IMR-90 (cell line): ENCODE data around the gene COX4I1. TPM values are rescaled to one million over a fixed set of nuclear protein-coding genes. Genes with fewer than 3 reads are reported as not detected.

Experiments used
- ATAC-seq: fragments of 200-7000 bp; cut with Tn5 transposase; 2 replicates; pipeline ENCODE4 v1.9.1; 2020; ENCODE audit warnings: low read depth, mild to moderate bottlenecking, moderate library complexity
- BruUV-seq: library from RNA; stranded (reverse); fragments of 400-500 nt; replicated peaks from 2 replicates; lab custom pipeline; 2021; lab: Mats Ljungman, UMichigan
- CTCF ChIA-PET: fragments of 300-600 bp; formaldehyde crosslinking; extraction: SDS; loops from one replicate; lab custom pipeline; 2021; ENCODE audit warnings: antibody characterized with exemption; lab: Yijun Ruan, JAX
- POLR2A ChIA-PET: fragments of 300-600 bp; sonication (Branson Sonifier 250); formaldehyde crosslinking; loops from one replicate; lab custom pipeline; 2022; ENCODE audit warnings: antibody characterized with exemption; ENCODE audit not compliant: unreplicated experiment; lab: Charles Lee
- DNase-seq: peaks from one replicate; pipeline ENCODE4 v3.0.0; 2013
- H2AFZ ChIP-seq: replicated peaks from 2 replicates; pipeline ENCODE3; 2013; ENCODE audit warnings: low read length, mild to moderate bottlenecking; ENCODE audit not compliant: poor library complexity
- H2AK5ac ChIP-seq: 2 replicates; pipeline ENCODE4 v1.6.1; 2013; ENCODE audit warnings: low read depth, low read length, inconsistent platforms
- H2AK9ac ChIP-seq: replicated peaks from 2 replicates; pipeline ENCODE3; 2013; ENCODE audit warnings: mild to moderate bottlenecking, low read depth, low read length, moderate library complexity; ENCODE audit not compliant: poor library complexity
- H2BK120ac ChIP-seq: 2 replicates; pipeline ENCODE4 v1.6.1; 2013; ENCODE audit warnings: low read depth, low read length, inconsistent platforms
- H2BK15ac ChIP-seq: 3 replicates; pipeline ENCODE4 v1.6.1; 2013; ENCODE audit warnings: low read depth, low read length, inconsistent platforms
- H2BK20ac ChIP-seq: 2 replicates; pipeline ENCODE4 v1.6.1; 2013; ENCODE audit warnings: low read depth, mild to moderate bottlenecking, inconsistent platforms, low read length, moderate library complexity
- H2BK5ac ChIP-seq: 2 replicates; pipeline ENCODE4 v1.6.1; 2013; ENCODE audit warnings: mild to moderate bottlenecking, low read depth, low read length, inconsistent platforms; ENCODE audit not compliant: poor library complexity, severe bottlenecking
- H3K14ac ChIP-seq: replicated peaks from 2 replicates; pipeline ENCODE4 v1.6.1; 2013; ENCODE audit warnings: low read depth, low read length, inconsistent platforms
- H3K18ac ChIP-seq: 2 replicates; pipeline ENCODE4 v1.6.1; 2013; ENCODE audit warnings: low read depth, low read length, control low read depth
- H3K23ac ChIP-seq: 2 replicates; pipeline ENCODE4 v1.6.1; 2013; ENCODE audit warnings: low read depth, low read length, inconsistent platforms
- H3K27ac ChIP-seq: 2 replicates; pipeline ENCODE4 v1.5.1; 2013; ENCODE audit warnings: mild to moderate bottlenecking, control low read depth, low read length; ENCODE audit not compliant: insufficient read depth
- H3K27me3 ChIP-seq: 2 replicates; pipeline ENCODE4 v1.6.1; 2013; ENCODE audit warnings: low read length; ENCODE audit not compliant: control insufficient read depth, insufficient read depth
- H3K36me3 ChIP-seq: 2 replicates; pipeline ENCODE4 v1.6.1; 2013; ENCODE audit warnings: low read length, mixed read lengths; ENCODE audit not compliant: control insufficient read depth, insufficient read depth
- H3K4ac ChIP-seq: 2 replicates; pipeline ENCODE4 v1.6.1; 2013; ENCODE audit warnings: low read depth, low read length, inconsistent platforms
- H3K4me1 ChIP-seq: 2 replicates; pipeline ENCODE4 v1.6.1; 2013; ENCODE audit warnings: low read length, mixed read lengths; ENCODE audit not compliant: control insufficient read depth, insufficient read depth
- H3K4me2 ChIP-seq: 2 replicates; pipeline ENCODE4 v1.6.1; 2013; ENCODE audit warnings: low read depth, mild to moderate bottlenecking, control low read depth, low read length, moderate library complexity
- H3K4me3 ChIP-seq: 2 replicates; pipeline ENCODE4 v1.5.1; 2013; ENCODE audit warnings: low read depth, mild to moderate bottlenecking, control low read depth, low read length, moderate library complexity; ENCODE audit not compliant: insufficient read depth
- H3K56ac ChIP-seq: 2 replicates; pipeline ENCODE4 v1.6.1; 2013; ENCODE audit warnings: low read length, inconsistent platforms; ENCODE audit not compliant: insufficient read depth; ENCODE audit errors: extremely low read depth
- H3K79me1 ChIP-seq, 2 experiments: 2 replicates each; pipeline ENCODE4 v1.6.1; 2013; ENCODE audit warnings: low read length in 2 of 2, inconsistent platforms in 1 of 2, low read depth in 1 of 2
- H3K9ac ChIP-seq: 2 replicates; pipeline ENCODE4 v1.6.1; 2013; ENCODE audit warnings: low read depth, low read length, control low read depth
- H3K9me1 ChIP-seq: 2 replicates; pipeline ENCODE4 v1.6.1; 2013; ENCODE audit warnings: low read length, inconsistent platforms; ENCODE audit not compliant: insufficient read depth
- H3K9me3 ChIP-seq: 2 replicates; pipeline ENCODE4 v1.6.1; 2013; ENCODE audit warnings: low read length; ENCODE audit not compliant: control insufficient read depth, insufficient read depth
- H4K20me1 ChIP-seq: 2 replicates; pipeline ENCODE4 v1.6.1; 2013; ENCODE audit warnings: low read length, inconsistent platforms; ENCODE audit not compliant: insufficient read depth
- H4K5ac ChIP-seq: 2 replicates; pipeline ENCODE4 v1.6.1; 2013; ENCODE audit warnings: mild to moderate bottlenecking, low read depth, low read length, control low read depth
- H4K8ac ChIP-seq, 2 experiments: 2 replicates each; pipeline ENCODE4 v1.6.1; 2013; ENCODE audit warnings: low read depth in 2 of 2, low read length in 2 of 2, control low read depth in 1 of 2, inconsistent platforms in 1 of 2
- H4K91ac ChIP-seq: 2 replicates; pipeline ENCODE4 v1.6.1; 2013; ENCODE audit warnings: low read depth, low read length, inconsistent platforms; ENCODE audit not compliant: insufficient read depth
- FOS ChIP-seq: fragments of 150-350 bp; IDR thresholded peaks from 2 replicates; pipeline ENCODE4 v1.6.1; 2016; ENCODE audit warnings: low read depth, low read length
- MAFK ChIP-seq: IDR thresholded peaks from 2 replicates; pipeline ENCODE4 v1.6.1; 2012; ENCODE audit warnings: low read depth, low read length, improper control_type of control experiment
- MXI1 ChIP-seq: IDR thresholded peaks from 2 replicates; pipeline ENCODE4 v1.6.1; 2012; ENCODE audit warnings: low read depth, mild to moderate bottlenecking, low read length, moderate library complexity, borderline replicate concordance
- POLR2A ChIP-seq: IDR thresholded peaks from 2 replicates; pipeline ENCODE4 v1.6.1; 2012; ENCODE audit warnings: mild to moderate bottlenecking, low read depth, low read length
- WGBS, 2 experiments: methylation state at CpG; one replicate each; pipeline versions ENCODE4 v1.1.5 to v1.1.7; 2013; ENCODE audit warnings: missing lambda C conversion rate in 2 of 2; ENCODE audit not compliant: insufficient read length in 1 of 2; ENCODE audit errors: extremely low coverage in 2 of 2; 5-methylcytosine and 5-hydroxymethylcytosine counted together
- dilution Hi-C: fragments of 300-500 bp; cut with HindIII; formaldehyde crosslinking; loops from one replicate; pipeline ENCODE4 v1.14.3; 2018; ENCODE audit warnings: low sequenced_read_pairs; ENCODE audit not compliant: unreplicated experiment
- in situ Hi-C: fragments of 300-500 bp; cut with MboI; formaldehyde crosslinking; loops from 3 replicates; pipeline ENCODE4 v1.14.3; 2019; ENCODE audit warnings: low sequenced_read_pairs, inconsistent platforms, mixed read lengths
- intact Hi-C: fragments of 100-400 bp; cut with micrococcal nuclease; formaldehyde crosslinking; loops from 2 replicates; pipeline ENCODE4 v1.10.0; 2022
- polyA plus RNA-seq, 3 experiments: library from polyadenylated mRNA; depleted of rRNA; stranded (reverse); fragments of >200 nt; gene quantifications; 2 replicates each; pipeline ENCODE4 v1.2.3, GENCODE V29; 2012; ENCODE audit warnings: low replicate concordance in 1 of 3
- total RNA-seq: library from RNA; depleted of rRNA; stranded (reverse); fragments of >200 nt; gene quantifications from 2 replicates; pipeline ENCODE4 v1.2.3, GENCODE V29; 2012

The COX4I1 gene
- total and polyA plus RNA-seq, 2 of the 4 experiments (the other 2 are of a cell fraction), result 397 to 700 TPM

DNA sequence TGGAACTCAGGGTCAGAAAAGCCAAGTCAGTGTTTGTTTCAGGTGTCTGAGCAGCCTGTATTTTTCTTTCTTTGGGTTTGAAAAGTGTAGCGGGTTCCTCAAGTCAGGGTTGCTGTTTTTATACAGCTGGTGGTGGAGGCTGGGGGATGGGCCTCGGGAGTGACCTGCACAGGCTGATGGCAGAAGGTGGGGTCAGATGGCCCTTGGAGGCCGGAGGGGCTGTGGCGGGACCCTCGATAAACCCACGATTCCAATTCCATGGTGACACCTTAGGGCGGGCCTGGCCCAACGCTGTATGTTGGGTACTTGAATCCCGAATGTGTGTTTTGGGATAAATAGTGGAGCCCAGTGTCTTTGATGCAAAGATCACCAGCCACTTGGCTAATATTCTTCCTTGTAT, 28.7 kb downstream of the COX4I1 start:
- no peak overlapping the region for H2AK9ac ChIP-seq
- no peak for TF ChIP-seq POLR2A
- no peak for TF ChIP-seq MAFK
- TF ChIP-seq FOS, result no peak
- TF ChIP-seq MXI1, result no peak
- no peak overlapping the region for H2AFZ ChIP-seq
- H4K20me1 ChIP-seq, result no peaks in the 10 kb centered on the region
- no peak overlapping the region for H4K5ac ChIP-seq
- H3K27ac ChIP-seq, result no peak overlapping the region
- H2BK20ac ChIP-seq, result no peak overlapping the region
- H3K56ac ChIP-seq, result no peak overlapping the region
- H2BK15ac ChIP-seq, result no peak overlapping the region
- in situ Hi-C loops, result loop anchor here (10.0 kb wide), 1 partner anchor 157 kb away; no protein-coding TSS in a partner anchor
- H3K18ac ChIP-seq, result no peak overlapping the region
- BruUV-seq, result no TSS peak
- DNase-seq (no peak), ATAC-seq (no peak)
- no peak overlapping the region for H3K14ac ChIP-seq
- intact Hi-C loops, result no loop called here
- no peak overlapping the region for H2AK5ac ChIP-seq
- no peak overlapping the region for H2BK5ac ChIP-seq
- H4K8ac ChIP-seq, result no peak overlapping the region
- no peak overlapping the region for H3K9ac ChIP-seq
- H3K4me2 ChIP-seq, result no peak overlapping the region
- WGBS, 2 experiments, result 0% methylated on average over 1 of the region's 9 CpGs; no CpG with 5 or more reads in 1 of the 2 experiments
- peaks cover 2% of the 10 kb centered on the region; the same call in 1 of the 2 replicates for H3K9me3 ChIP-seq
- H3K4ac ChIP-seq, result no peak overlapping the region
- ChIA-PET CTCF (no interaction called here), POLR2A (no interaction called here)
- dilution Hi-C loops, result no loop called here
- H3K9me1 ChIP-seq, result 0 out of 2 replicates have a peak, but pooled peaks cover 4% of the 10 kb centered on the region
- H3K79me1 ChIP-seq, result no peaks in the 10 kb centered on the region
- no peaks in the 10 kb centered on the region for H3K4me1 ChIP-seq
- H2BK120ac ChIP-seq, result no peak overlapping the region
- no peak overlapping the region for H4K91ac ChIP-seq
- no peak overlapping the region for H3K23ac ChIP-seq
- H3K36me3 ChIP-seq, result no peaks in the 10 kb centered on the region
- H3K4me3 ChIP-seq, result no peak overlapping the region
- H3K27me3 ChIP-seq, result peaks cover 46% of the 10 kb centered on the region
